ENCODE results near the gene ZNF891. TPM values are rescaled to one million over a fixed set of nuclear protein-coding genes. Genes with fewer than 3 reads are reported as not detected.

ZNF891 gene
- total RNA-seq, 1 experiment from 2014 or later = 2.0 TPM

DNA sequence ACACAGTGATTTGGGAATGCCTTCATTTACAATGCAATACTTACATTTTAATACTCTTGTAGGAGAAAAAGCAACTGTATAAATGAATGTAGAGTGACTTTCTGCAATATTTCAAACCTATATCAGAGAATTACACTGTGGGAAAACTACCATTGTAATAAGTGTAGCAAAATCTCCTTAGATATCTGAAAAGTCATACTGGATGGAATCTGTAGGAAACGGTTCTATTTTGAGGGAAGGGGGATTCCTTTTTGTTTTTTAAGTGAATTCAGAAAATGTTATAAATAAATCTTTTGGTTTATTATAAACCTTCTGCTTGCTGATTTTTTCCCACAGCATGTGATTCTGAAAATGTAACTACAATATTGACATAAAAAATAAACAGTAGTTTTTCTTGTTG, 23.0 kb downstream of the ZNF891 start:
- no peaks in the 10 kb centered on the region for H3K27me3 Mint-ChIP-seq (ENCODE audit: insufficient read depth, unreplicated experiment)
- intact Hi-C loops (cut with micrococcal nuclease; ENCODE audit: unreplicated experiment) = no loop called here
- H3K36me3 ChIP-seq (ENCODE audit: control insufficient read depth, insufficient read depth, low read length) = peaks cover 4% of the 10 kb centered on the region; the same call in 1 of the 2 replicates
- DNase-seq = no peak
- H3K27ac Mint-ChIP-seq (ENCODE audit: unreplicated experiment) = no peak overlapping the region
- no peak for TF ChIP-seq CTCF (IDR thresholded peaks at IDR 0.05; ENCODE audit: insufficient read depth in 1 of 2, low read depth in 1 of 2, low read length in 1 of 2, severe bottlenecking in 1 of 2, unreplicated experiment in 1 of 2)
- no peaks in the 10 kb centered on the region for H3K27me3 ChIP-seq (replicated peaks; ENCODE audit: control insufficient read depth, insufficient read depth, low read length)
- BruUV-seq (replicated peaks) = no TSS peak
- H3K36me3 Mint-ChIP-seq (ENCODE audit: insufficient read depth, unreplicated experiment) = peaks cover 50% of the 10 kb centered on the region
- no peak overlapping the region for H3K4me3 Mint-ChIP-seq (ENCODE audit: unreplicated experiment)
- ChIA-PET CTCF (no interaction called here), POLR2A (no interaction called here)
- no peak overlapping the region for H3K4me3 ChIP-seq (ENCODE audit: low read depth, low read length)
- peaks cover 74% of the 10 kb centered on the region for H3K9me3 ChIP-seq
- H3K4me1 ChIP-seq = no peaks in the 10 kb centered on the region
- no peaks in the 10 kb centered on the region for H3K4me1 Mint-ChIP-seq (ENCODE audit: low read depth, unreplicated experiment)
- peaks cover 67% of the 10 kb centered on the region for H3K9me3 Mint-ChIP-seq (ENCODE audit: unreplicated experiment)

DNA sequence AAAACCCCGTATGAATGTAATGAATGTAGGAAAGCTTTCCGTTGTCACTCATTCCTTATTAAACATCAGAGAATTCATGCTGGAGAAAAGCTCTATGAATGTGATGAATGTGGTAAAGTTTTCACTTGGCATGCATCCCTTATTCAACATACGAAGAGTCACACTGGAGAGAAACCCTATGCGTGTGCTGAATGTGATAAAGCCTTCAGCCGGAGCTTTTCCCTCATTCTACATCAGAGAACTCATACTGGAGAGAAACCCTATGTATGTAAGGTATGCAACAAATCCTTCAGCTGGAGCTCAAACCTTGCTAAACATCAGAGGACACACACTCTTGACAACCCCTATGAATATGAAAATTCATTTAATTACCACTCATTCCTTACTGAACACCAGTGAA, 23.8 kb downstream of the ZNF891 start:
- DNase-seq = no peak
- Histone ChIP-seq H3K4me1 (no peaks in the 10 kb centered on the region), H3K36me3 (ENCODE audit: control insufficient read depth, insufficient read depth, low read length) (peaks cover 4% of the 10 kb centered on the region; the same call in 1 of the 2 replicates), H3K9me3 (peaks cover 73% of the 10 kb centered on the region), H3K27me3 (replicated peaks; ENCODE audit: control insufficient read depth, insufficient read depth, low read length) (no peaks in the 10 kb centered on the region), H3K4me3 (ENCODE audit: low read depth, low read length) (no peak overlapping the region)
- Mint-ChIP-seq H3K27ac (ENCODE audit: unreplicated experiment) (no peak overlapping the region), H3K9me3 (ENCODE audit: unreplicated experiment) (peaks cover 69% of the 10 kb centered on the region), H3K4me1 (ENCODE audit: low read depth, unreplicated experiment) (no peaks in the 10 kb centered on the region), H3K4me3 (ENCODE audit: unreplicated experiment) (no peak overlapping the region), H3K27me3 (ENCODE audit: insufficient read depth, unreplicated experiment) (no peaks in the 10 kb centered on the region), H3K36me3 (ENCODE audit: insufficient read depth, unreplicated experiment) (peaks cover 58% of the 10 kb centered on the region)
- ChIA-PET CTCF (no interaction called here), POLR2A (no interaction called here)
- intact Hi-C loops (cut with micrococcal nuclease; ENCODE audit: unreplicated experiment) = no loop called here
- BruUV-seq (replicated peaks) = TSS peak; percentile 15
- no peak for TF ChIP-seq CTCF (IDR thresholded peaks at IDR 0.05; ENCODE audit: insufficient read depth in 1 of 2, low read depth in 1 of 2, low read length in 1 of 2, severe bottlenecking in 1 of 2, unreplicated experiment in 1 of 2)

GRCh38 chr12:133105620-133106019, 24.5 kb downstream of the ZNF891 start:
- TF ChIP-seq CTCF (IDR thresholded peaks at IDR 0.05; ENCODE audit: insufficient read depth in 1 of 2, low read depth in 1 of 2, low read length in 1 of 2, severe bottlenecking in 1 of 2, unreplicated experiment in 1 of 2) = no peak
- intact Hi-C loops (cut with micrococcal nuclease; ENCODE audit: unreplicated experiment) = no loop called here
- ChIA-PET POLR2A (no interaction called here), CTCF (no interaction called here)
- Mint-ChIP-seq H3K36me3 (ENCODE audit: insufficient read depth, unreplicated experiment) (peaks cover 63% of the 10 kb centered on the region), H3K27me3 (ENCODE audit: insufficient read depth, unreplicated experiment) (no peaks in the 10 kb centered on the region), H3K9me3 (ENCODE audit: unreplicated experiment) (peaks cover 75% of the 10 kb centered on the region), H3K4me3 (ENCODE audit: unreplicated experiment) (no peak overlapping the region), H3K27ac (ENCODE audit: unreplicated experiment) (no peak overlapping the region), H3K4me1 (ENCODE audit: low read depth, unreplicated experiment) (no peaks in the 10 kb centered on the region)
- Histone ChIP-seq H3K27me3 (replicated peaks; ENCODE audit: control insufficient read depth, insufficient read depth, low read length) (no peaks in the 10 kb centered on the region), H3K4me3 (ENCODE audit: low read depth, low read length) (no peak overlapping the region), H3K4me1 (no peaks in the 10 kb centered on the region), H3K9me3 (peaks cover 73% of the 10 kb centered on the region), H3K36me3 (ENCODE audit: control insufficient read depth, insufficient read depth, low read length) (peaks cover 4% of the 10 kb centered on the region; the same call in 1 of the 2 replicates)
- no TSS peak for BruUV-seq (replicated peaks)
- DNase-seq = no peak
